ENCODE results near the gene SMIM1. TPM values are rescaled to one million over a fixed set of nuclear protein-coding genes. Genes with fewer than 3 reads are reported as not detected.

The SMIM1 gene
- total and polyA plus RNA-seq, 2 donors (not counting 3 experiments of a cell fraction or from before 2014, with no cell fraction given), result 1.4 to 2.9 TPM

- Histone ChIP-seq H3K79me2 (ENCODE audit: control insufficient read depth, insufficient read depth, low read length) (no peaks in the 10 kb centered on the region), H3K4me3 (replicated peaks in 1 of 3; ENCODE audit: insufficient read depth in 1 of 3, low read depth in 1 of 3, low read length in 3 of 3) (no peak overlapping the region), H3K9me3 (replicated peaks; ENCODE audit: control insufficient read depth, insufficient read depth, low read length) (no peaks in the 10 kb centered on the region), H4K20me1 (replicated peaks; ENCODE audit: control insufficient read depth, extremely low read depth, insufficient read depth, low read length) (no peaks in the 10 kb centered on the region), H3K27ac (ENCODE audit: insufficient read depth, low read depth, low read length) (no peak overlapping the region), H3K9me1 (replicated peaks; ENCODE audit: control insufficient read depth, extremely low read depth, insufficient read depth, low read length) (no peaks in the 10 kb centered on the region), H3K4me1 (ENCODE audit: control insufficient read depth, extremely low read depth, insufficient read depth, low read length) (no peaks in the 10 kb centered on the region), H3K27me3 (ENCODE audit: control insufficient read depth in 2 of 2, insufficient read depth in 2 of 2, low read length in 2 of 2) (no peaks in the 10 kb centered on the region), H2AFZ (ENCODE audit: low read depth, low read length) (no peak overlapping the region), H3K36me3 (ENCODE audit: control insufficient read depth in 2 of 2, extremely low read depth in 1 of 2, insufficient read depth in 2 of 2, low read length in 2 of 2) (peaks cover 3 to 42% of the 10 kb centered on the region in 2 experiments), H3K9ac (replicated peaks; ENCODE audit: extremely low read depth, insufficient read depth, low read length) (no peak overlapping the region), H3K4me2 (ENCODE audit: insufficient read depth, low read length) (no peak overlapping the region)
- FAIRE-seq, result no peak
- POLR2A ChIA-PET, result no interaction called here
- intact Hi-C loops (cut with micrococcal nuclease), result no loop called here
- CTCF ChIA-PET, result no interaction called here
- TF ChIP-seq MYC (IDR thresholded peaks at IDR 0.05; ENCODE audit: low read depth, low read length), result no peak
- TF ChIP-seq FOS (IDR thresholded peaks at IDR 0.05; ENCODE audit: borderline replicate concordance, insufficient read depth, low read length), result no peak
- no peak for TF ChIP-seq MAX (IDR thresholded peaks at IDR 0.05; ENCODE audit: insufficient read depth, insufficient read length)
- no peak for TF ChIP-seq GATA2 (IDR thresholded peaks at IDR 0.05; ENCODE audit: insufficient read depth, insufficient read length, low read depth, low read length)
- no peak for TF ChIP-seq POLR2A (IDR thresholded peaks at IDR 0.05; ENCODE audit: low read depth, low read length)
- no peak for TF ChIP-seq EZH2 (IDR thresholded peaks at IDR 0.05; ENCODE audit: borderline replicate concordance, low read depth, low read length, severe bottlenecking)
- no peak for TF ChIP-seq JUN (IDR thresholded peaks at IDR 0.05; ENCODE audit: borderline replicate concordance, insufficient read depth, insufficient read length, low read depth)
- no peak for TF ChIP-seq CTCF (IDR thresholded peaks at IDR 0.05; ENCODE audit: extremely low read depth in 1 of 2, insufficient read depth in 1 of 2, low read depth in 1 of 2, low read length in 2 of 2)
- TF ChIP-seq POLR2AphosphoS5 (IDR thresholded peaks at IDR 0.05; ENCODE audit: insufficient read depth, low read depth, low read length), result no peak
- dilution Hi-C loops (cut with MboI; ENCODE audit: extremely low pct_ligation_motif_present, low sequenced_read_pairs), result no loop called here
- no peak for DNase-seq (ENCODE audit: low read depth, low spot score)
- no TSS peak for BruUV-seq (replicated peaks)
Observed at GRCh38 chr1:3780901-3781300, 8.4 kb downstream of the SMIM1 start.

Measured in endothelial cell of umbilical vein (primary cell).